Measurements from ENCODE around the gene F2RL2.
A peak's percentile ranks its signal among the peaks of the same experiment; 100 is the strongest.
"Not testable (repeated sequence)": the region's sequence is repeated elsewhere in the genome, so short reads cannot be mapped to it uniquely, and the experiment has no call there.

The F2RL2 gene

GRCh38 chr5:76617675-76618074 is 5.5 kb downstream of the F2RL2 start:
- DNase-seq = no peak

- no peak for DNase-seq
Observed at GRCh38 chr5:76617229-76617628, 6.0 kb downstream of the F2RL2 start.

- no peak for DNase-seq
Observed at GRCh38 chr5:76616206-76616605, 7.0 kb downstream of the F2RL2 start.

- no peak for DNase-seq
Observed at GRCh38 chr5:76615759-76616158, 7.4 kb downstream of the F2RL2 start.

- DNase-seq = no peak
Observed at GRCh38 chr5:76612942-76613341, 10.3 kb downstream of the F2RL2 start.

GRCh38 chr5:76610196-76610595 is 13.0 kb downstream of the F2RL2 start:
- DNase-seq = no peak

GRCh38 chr5:76608833-76609232 is 14.4 kb downstream of the F2RL2 start:
- DNase-seq = no peak

- DNase-seq = no peak
Observed at GRCh38 chr5:76607353-76607871, 15.8 kb downstream of the F2RL2 start.

- DNase-seq = no peak
Observed at GRCh38 chr5:76606701-76607100, 16.5 kb downstream of the F2RL2 start.

- DNase-seq = no peak
Observed at GRCh38 chr5:76604838-76605237, 18.4 kb downstream of the F2RL2 start.

GRCh38 chr5:76603991-76604390 is 19.2 kb downstream of the F2RL2 start:
- DNase-seq = not testable (repeated sequence)

GRCh38 chr5:76602094-76602726 is 21.0 kb downstream of the F2RL2 start:
- DNase-seq = no peak

GRCh38 chr5:76601470-76601869 is 21.7 kb downstream of the F2RL2 start:
- DNase-seq = peak; percentile 23

- DNase-seq = no peak
Observed at GRCh38 chr5:76600716-76601115, 22.5 kb downstream of the F2RL2 start.

- DNase-seq = no peak
Observed at GRCh38 chr5:76598531-76598930, 24.7 kb downstream of the F2RL2 start.

GRCh38 chr5:76595755-76596481 is 27.3 kb downstream of the F2RL2 start:
- DNase-seq = no peak

- no peak for DNase-seq
Observed at GRCh38 chr5:76594107-76594506, 29.1 kb downstream of the F2RL2 start.

- no peak for DNase-seq
Observed at GRCh38 chr5:76592692-76593091, 30.5 kb downstream of the F2RL2 start.

- no peak for DNase-seq
Observed at GRCh38 chr5:76591366-76591765, 31.8 kb downstream of the F2RL2 start.

GRCh38 chr5:76590027-76590426 is 33.2 kb downstream of the F2RL2 start:
- no peak for DNase-seq

GRCh38 chr5:76586531-76586930 is 36.7 kb downstream of the F2RL2 start:
- DNase-seq = no peak

GRCh38 chr5:76585783-76586217 is 37.4 kb downstream of the F2RL2 start:
- DNase-seq = no peak

- no peak for DNase-seq
Observed at GRCh38 chr5:76583163-76584047, 39.8 kb downstream of the F2RL2 start.

All from NCI-H1694 (cell line).